Activated CD4-positive, alpha-beta T cell treated with anti-CD3 and anti-CD28 coated beads for 4 hours (primary cell): ENCODE measurements around the gene MEGF6.

Experiments
- DNase-seq, 2 donors: peaks; one replicate each; pipeline ENCODE4 v3.0.0-alpha.2; 2020

The MEGF6 gene

GRCh38 chr1:3479511-3480368 lies 131.6 kb downstream of the MEGF6 start:
- DNase-seq = no peak

GRCh38 chr1:3478187-3478586 lies 133.1 kb downstream of the MEGF6 start:
- no peak for DNase-seq

DNA sequence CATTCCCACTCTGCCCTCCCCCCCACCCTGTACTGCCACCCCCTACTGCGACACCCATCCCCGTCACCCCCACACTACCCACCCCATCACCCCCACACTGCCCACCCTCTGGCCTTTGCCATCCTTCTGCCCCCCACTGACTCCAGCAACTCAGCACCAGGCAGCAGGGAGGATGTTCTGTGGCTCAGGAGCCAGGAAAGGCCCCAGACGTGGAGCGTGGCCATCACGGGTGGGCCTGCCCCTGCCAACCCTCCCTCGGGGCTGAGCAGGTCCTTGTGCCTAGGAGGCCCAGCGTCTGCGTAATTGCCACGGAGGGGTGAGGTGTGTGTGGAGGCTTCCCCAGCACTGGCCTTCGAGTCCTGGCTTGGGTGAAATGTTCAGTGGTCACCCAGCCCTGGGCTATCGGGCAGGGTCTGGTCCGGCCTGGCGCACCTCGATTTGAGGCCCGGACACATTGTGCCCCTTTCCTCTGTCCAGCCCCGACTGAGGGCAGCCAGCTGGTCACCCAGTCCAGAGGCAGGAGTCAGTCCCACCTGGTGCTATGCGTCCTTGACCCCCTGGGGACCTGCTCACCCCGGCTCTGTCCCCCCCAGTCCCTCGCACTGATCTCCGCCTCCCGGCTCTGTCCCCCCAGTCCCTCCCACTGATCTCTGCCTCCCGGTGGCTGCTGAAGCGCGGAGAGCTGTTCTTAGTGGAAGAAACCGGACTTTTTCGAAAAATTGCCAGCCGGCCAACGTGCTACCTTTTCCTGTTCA lies 133.9 kb downstream of the MEGF6 start:
- DNase-seq = no peak

- DNase-seq = no peak
These were observed 134.6 kb downstream of the MEGF6 start for GRCh38 chr1:3476666-3477065.

DNA sequence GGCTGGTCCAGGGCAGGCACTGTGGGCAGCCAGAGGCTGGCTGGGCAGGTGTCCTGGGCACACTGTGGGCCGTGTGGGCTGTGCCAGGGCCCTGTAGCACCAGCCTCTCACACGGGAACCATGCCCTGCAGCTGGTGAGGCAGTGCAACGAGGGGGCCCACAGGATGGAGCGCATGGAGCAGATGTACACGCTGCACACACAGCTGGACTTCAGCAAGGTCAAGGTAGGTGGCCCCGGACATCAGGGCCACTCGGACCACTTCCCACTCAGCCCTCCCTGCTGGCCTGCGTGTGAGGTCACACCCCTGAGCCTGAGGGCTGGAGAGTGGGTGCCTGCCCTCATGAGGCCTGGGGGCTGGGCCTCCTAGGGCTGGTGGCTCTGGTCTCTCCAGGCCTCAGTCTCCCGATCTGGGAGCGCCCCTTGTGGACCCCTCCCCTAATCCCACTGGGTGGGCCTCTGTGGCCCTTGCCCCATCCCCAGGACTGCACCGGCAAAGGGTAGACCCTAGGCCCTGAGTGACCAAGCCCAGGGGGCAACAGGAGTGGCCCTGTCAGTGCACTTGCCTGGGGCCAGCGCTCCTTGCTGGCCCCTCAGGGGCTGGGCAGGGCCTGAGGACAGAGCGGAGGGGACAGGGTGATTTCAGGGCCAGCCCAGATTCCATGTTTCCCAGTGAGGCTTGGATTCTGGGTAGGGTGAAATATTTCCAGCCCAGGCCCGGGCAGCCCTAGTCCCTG lies 135.3 kb downstream of the MEGF6 start:
- no peak for DNase-seq

DNA sequence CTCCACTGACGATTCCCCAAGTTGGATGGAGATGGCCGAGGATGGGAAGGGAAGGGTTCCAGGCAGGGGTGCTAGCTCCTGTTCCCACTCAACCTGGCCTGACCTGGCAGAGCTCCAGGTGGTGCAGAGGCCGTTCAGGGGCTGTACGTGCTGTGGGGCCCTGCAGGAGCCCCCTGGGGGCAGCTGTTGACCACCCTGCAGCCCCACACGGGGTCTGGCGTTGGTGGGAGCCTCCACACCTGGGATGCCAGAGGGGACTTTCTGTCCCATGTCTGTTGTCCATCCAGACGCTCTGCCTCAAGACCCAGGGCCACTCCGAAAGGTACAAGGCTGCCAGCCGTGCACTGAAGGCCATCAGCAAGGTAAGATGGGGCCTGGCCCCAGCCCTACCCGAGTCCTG lies 136.9 kb downstream of the MEGF6 start:
- no peak for DNase-seq

DNA sequence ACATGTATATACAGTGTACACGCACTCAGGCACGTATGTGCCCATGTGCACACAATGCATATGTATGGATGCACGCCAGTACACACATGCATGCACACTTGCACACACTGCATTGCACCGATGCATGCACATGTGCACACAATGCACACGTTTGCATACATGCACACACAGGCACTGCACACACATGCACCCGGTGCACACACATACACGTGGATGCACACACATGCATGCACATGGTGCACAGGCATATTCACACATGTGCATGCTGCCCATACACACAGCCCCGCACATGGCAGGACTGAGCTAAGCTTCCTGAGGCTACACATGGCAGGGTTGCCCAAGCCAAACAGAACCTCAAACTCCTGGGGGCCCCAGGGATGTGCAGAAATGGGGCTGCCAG lies 137.3 kb downstream of the MEGF6 start:
- DNase-seq = no peak

DNA sequence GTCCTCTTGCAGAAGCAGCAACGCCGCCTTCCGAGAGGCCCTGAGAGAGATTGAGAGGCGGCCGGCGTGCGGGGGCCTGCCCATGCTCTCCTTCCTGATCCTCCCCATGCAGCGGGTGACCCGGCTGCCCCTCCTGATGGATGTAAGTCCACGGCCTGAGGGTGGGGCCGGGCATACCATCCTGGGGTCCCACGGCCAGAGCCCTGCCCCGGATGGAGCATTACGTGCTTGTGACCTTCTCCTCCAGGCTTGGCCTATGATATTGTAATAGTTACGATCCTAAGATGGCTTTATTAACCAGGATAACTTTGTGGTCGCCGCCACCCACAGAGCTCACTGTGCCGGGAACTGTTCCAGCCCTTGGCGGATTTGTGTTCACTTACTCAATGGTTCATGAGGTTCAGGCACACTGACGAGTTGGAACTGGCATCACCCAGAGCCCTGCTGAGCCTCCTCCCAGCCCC lies 137.9 kb downstream of the MEGF6 start:
- DNase-seq = no peak

GRCh38 chr1:3472906-3473305 lies 138.4 kb downstream of the MEGF6 start:
- no peak for DNase-seq

DNA sequence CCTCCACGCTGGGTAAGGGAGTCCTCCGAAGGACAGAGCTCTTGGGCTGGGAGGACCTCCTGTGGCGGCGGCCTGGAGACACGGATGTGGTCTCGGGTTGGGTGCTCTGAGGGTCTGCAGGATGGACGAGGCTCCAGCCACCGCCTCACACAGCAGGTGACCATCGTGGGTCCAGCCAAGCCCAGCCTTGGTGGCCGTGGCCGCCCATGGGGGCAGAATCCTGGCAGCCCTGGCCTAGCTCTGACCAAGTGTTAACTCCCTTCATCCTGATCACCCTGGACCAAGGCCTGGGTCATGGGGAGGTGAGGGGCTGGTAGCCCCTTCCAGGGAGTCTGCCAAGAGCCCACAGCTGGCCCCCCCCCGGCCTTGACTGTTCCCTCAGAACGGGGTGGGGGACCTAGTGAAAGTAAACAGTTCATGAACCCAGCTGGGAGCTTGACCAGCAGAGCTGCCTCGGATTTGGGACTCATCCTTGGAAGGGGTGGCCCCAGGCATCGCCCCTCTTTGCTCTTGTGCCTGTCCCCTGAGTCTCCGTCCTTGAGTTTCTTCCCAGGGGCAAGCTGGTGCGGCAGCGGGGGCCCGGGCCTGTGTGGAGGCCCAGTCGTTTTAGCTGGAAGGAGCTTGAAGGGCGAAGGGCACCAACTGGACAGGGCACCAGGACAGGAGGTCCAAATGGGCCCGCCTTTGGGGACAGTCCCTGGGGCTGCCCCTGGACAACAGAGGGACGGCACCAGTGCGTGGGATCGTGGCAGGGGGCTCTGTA lies 139.0 kb downstream of the MEGF6 start:
- DNase-seq = no peak

- no peak for DNase-seq
These were observed 139.8 kb downstream of the MEGF6 start for GRCh38 chr1:3471356-3472087.

- no peak for DNase-seq
These were observed 140.5 kb downstream of the MEGF6 start for GRCh38 chr1:3470650-3471355.

- DNase-seq = no peak
These were observed 141.3 kb downstream of the MEGF6 start for GRCh38 chr1:3469849-3470649.

DNA sequence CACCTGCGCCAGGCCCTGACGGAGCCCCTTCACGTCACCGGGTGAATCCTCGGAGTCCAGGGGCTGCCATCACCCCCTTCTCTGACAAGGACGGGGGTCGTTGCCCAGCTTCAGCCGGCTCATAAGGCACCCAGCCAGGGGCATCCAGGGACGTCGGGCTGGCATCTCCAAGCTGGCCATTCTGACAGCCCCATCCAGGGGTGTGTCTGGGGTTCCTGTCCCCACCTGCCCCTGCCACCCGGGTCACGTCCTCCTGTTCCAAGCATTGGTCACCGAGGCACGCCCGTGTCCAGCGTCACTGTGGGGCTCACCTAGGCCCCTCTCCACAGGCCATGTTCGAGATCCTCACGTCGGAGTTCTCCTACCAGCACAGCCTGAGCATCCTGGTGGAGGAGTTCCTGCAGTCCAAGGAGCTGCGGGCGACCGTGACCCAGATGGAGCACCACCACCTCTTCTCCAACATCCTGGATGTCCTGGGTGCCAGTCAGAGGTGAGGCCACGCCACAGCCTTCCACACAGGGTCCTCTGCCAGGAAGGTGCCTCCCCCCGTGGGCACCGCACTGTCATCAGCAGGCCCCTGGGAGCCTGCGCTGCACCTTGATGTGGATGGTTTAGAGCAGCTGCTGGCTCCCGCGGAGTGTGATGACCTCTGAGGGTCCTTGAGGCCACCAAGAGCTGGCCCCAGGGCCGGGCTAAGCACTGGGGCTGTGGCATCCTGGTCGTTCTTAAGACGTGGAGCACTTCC lies 142.0 kb downstream of the MEGF6 start:
- DNase-seq = no peak

DNA sequence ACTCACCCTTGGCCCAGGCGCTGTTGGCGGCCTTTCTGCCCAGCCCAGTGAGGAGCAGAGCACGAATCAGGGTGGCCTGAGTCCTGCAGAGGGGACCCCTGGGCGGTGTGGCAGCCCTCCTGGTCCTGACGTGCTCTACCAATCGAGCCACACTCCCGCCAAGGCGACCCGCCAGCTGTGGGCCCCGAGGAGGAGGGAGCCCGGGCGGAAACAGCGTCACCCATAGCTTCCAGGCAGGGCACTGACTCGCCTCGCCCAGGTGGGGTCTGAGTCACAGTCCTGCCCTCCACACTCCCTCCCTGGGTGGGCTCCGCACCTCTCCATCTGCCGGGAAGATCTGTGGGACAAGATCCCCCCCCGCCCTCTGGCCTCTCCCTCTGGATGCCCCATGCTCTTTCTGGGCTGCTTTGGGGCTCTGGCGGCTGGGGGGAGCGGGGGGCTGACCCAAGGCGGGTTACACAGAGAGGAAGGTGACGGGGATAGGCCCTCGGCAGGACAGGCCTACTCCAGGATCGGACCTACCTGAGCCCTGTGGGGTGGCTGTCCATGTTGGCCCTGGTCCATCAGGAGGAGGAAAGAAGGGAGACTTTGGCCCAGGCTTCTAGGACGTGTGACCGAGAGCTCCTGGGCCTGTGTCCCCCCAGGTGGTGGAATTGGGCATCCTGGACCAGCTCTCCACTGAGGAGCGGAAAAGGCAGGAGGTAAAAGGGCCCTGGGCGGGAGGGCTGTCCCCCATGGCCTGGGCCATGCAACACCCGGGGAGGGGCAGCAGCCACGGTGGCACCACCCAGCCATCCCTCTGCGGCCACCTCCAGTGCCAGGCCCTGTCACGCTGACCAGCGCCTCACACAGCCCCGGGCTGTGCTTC lies 142.8 kb downstream of the MEGF6 start:
- DNase-seq = no peak

- no peak for DNase-seq
These were observed 143.9 kb downstream of the MEGF6 start for GRCh38 chr1:3467096-3468036.

- DNase-seq = no peak
These were observed 144.8 kb downstream of the MEGF6 start for GRCh38 chr1:3466366-3467075.
